OCI-LY3 (cell line): ENCODE measurements around the gene GRID2.

Experiments used
- EZH2phosphoT487 ChIP-seq: fragments of 200-600 bp; shearing (Covaris generic); IDR thresholded peaks from 2 replicates; pipeline ENCODE4 v1.6.1; 2018; ENCODE audit warnings: antibody characterized with exemption, mixed run types, low read depth
- TF ChIP-seq, protein P1 (sequence below): fragments of 200-600, 300-600 bp; sonication (generic); IDR thresholded peaks from 2 replicates; pipeline ENCODE4 v1.5.1; 2014; ENCODE audit warnings: antibody characterized with exemption, low read length, low read depth

DNA sequence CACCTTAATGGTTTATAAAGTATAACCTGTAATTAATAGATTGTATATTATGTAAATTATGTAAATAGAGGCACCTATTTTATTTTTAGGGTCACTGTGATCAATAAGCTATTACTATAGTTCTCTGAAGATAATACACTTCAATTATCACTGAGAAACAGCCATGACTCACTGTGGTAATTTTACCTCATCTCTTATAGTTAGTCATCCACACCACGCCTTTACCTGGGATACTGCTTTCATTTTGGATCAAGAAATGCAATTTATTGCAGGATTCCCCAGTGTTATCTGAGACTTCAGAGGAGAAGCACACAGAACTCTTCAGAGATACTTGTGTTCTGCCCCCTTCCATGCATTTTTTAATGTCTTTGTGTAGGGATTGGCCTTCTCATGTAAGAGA is 1176.7 kb downstream of the GRID2 start:
- TF ChIP-seq, protein P1, sequence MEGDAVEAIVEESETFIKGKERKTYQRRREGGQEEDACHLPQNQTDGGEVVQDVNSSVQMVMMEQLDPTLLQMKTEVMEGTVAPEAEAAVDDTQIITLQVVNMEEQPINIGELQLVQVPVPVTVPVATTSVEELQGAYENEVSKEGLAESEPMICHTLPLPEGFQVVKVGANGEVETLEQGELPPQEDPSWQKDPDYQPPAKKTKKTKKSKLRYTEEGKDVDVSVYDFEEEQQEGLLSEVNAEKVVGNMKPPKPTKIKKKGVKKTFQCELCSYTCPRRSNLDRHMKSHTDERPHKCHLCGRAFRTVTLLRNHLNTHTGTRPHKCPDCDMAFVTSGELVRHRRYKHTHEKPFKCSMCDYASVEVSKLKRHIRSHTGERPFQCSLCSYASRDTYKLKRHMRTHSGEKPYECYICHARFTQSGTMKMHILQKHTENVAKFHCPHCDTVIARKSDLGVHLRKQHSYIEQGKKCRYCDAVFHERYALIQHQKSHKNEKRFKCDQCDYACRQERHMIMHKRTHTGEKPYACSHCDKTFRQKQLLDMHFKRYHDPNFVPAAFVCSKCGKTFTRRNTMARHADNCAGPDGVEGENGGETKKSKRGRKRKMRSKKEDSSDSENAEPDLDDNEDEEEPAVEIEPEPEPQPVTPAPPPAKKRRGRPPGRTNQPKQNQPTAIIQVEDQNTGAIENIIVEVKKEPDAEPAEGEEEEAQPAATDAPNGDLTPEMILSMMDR = no peak
- no peak for TF ChIP-seq EZH2phosphoT487
